ENCODE data around the gene MRGPRF.

MRGPRF gene

DNA sequence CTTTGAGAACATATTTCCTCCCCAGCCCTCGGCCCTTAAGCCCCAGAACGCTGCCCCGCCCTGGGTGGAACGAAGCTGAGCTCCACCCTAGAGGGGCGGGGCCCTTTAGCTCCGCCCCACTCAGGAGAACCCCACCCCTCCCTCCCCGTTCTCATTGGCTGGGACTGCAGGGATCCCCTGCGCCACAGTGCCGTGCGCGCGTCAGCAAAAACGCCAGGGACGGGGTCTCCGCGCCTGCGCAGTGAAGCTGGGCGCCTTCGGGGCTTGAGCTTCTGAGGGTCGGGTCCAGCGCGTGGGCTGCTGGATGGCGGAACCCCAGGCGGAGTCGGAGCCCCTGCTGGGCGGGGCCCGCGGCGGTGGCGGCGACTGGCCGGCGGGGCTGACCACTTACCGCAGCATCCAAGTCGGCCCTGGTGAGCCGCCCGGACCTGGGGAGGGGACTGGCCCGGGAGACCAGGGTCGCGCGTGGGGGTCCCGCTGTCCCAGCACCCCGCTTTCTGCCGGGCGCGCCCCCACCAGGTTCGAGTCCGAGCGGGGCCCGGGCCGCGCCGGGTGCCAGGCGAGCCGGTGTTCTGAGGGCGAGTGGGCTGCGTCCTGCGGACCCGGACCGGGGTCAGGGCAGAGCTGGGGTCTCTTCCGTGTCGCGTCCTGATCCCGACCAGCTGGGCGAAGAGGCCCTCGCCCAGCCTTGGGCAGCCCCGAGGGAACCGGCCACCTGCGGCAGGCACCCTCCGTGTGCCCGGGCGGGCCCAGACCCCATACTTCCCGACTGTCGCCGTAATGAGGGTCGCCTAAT is 35.8 kb upstream of the MRGPRF start, which contains the start of gene TPCN2:
TSS of gene TPCN2 (plus strand) at position 239 of the 796 bp plus-strand sequence. CDS start at position 305, 66 bp downstream.
- TF ChIP-seq, protein P1, sequence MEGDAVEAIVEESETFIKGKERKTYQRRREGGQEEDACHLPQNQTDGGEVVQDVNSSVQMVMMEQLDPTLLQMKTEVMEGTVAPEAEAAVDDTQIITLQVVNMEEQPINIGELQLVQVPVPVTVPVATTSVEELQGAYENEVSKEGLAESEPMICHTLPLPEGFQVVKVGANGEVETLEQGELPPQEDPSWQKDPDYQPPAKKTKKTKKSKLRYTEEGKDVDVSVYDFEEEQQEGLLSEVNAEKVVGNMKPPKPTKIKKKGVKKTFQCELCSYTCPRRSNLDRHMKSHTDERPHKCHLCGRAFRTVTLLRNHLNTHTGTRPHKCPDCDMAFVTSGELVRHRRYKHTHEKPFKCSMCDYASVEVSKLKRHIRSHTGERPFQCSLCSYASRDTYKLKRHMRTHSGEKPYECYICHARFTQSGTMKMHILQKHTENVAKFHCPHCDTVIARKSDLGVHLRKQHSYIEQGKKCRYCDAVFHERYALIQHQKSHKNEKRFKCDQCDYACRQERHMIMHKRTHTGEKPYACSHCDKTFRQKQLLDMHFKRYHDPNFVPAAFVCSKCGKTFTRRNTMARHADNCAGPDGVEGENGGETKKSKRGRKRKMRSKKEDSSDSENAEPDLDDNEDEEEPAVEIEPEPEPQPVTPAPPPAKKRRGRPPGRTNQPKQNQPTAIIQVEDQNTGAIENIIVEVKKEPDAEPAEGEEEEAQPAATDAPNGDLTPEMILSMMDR (IDR thresholded peaks at IDR 0.05; ENCODE audit: borderline replicate concordance, extremely low read depth, low read length, poor library complexity, severe bottlenecking): no peak
- TF ChIP-seq EZH2 (IDR thresholded peaks at IDR 0.05; ENCODE audit: borderline replicate concordance, low read depth, low read length, severe bottlenecking): no peak
- Histone ChIP-seq H4K20me1 (ENCODE audit: insufficient read depth, low read length) (peaks cover 27% of the 10 kb centered on the region), H3K9me3 (ENCODE audit: insufficient read depth, low read length, severe bottlenecking) (no peaks in the 10 kb centered on the region), H3K4me3 (ENCODE audit: low read depth in 1 of 2, low read length in 2 of 2) (peak within 1 kb of the TSS; percentile 83 to 89), H3K4me1 (ENCODE audit: insufficient read depth, low read length) (peaks cover 31% of the 10 kb centered on the region), H3K4me2 (ENCODE audit: insufficient read depth, low read length) (peak within 1 kb of the TSS; percentile 98), H2AFZ (ENCODE audit: low read depth, low read length) (peak within 1 kb of the TSS; percentile 89), H3K9ac (ENCODE audit: low read depth, low read length) (peak within 1 kb of the TSS; percentile 95), H3K79me2 (ENCODE audit: insufficient read depth, low read length) (peaks cover 45% of the 10 kb centered on the region), H3K36me3 (ENCODE audit: insufficient read depth, low read length) (peaks cover 6% of the 10 kb centered on the region), H3K27ac (ENCODE audit: low read length) (peak within 1 kb of the TSS; percentile 73), H3K27me3 (ENCODE audit: insufficient read depth, low read length, poor library complexity) (no peaks in the 10 kb centered on the region)
- ATAC-seq (ENCODE audit: insufficient read depth, low read depth) (peak; percentile 95), DNase-seq (peak; percentile 94)

DNA sequence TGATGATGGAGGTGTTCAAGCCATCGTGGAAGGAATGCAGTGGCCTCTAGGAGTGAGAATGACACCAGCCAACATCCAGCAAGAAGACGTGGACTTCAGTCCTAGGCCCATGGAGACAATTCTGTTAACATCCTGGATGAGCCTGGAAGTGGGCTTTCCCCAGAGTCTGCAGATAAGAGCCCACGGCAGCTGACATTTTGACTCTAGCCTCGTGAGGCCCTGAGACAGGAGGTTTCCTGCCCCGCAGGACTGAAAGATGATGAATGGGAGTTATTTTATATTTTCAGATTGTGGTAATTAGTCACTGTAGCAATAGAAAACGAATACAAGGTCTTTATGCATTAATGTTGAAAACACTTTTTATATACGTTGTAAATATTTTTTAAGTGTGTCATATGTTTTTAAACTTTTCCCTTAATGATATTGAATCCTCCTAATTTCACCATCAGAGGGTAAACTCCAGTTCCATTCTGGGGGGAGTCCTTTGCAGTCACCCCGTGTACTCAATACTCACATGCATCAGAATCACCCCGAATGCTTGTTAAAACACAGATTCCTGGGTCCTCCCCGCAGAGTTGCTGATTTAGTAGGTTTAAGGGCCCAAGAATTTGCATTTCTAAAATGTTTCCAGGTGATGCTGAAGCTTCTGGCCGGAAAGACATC is 35.1 kb upstream of the MRGPRF start:
- Histone ChIP-seq H3K9ac (ENCODE audit: low read depth, low read length) (0 out of 2 replicates have a peak overlapping the region, but pooled peaks have one; percentile 95), H3K27me3 (ENCODE audit: insufficient read depth, low read length, poor library complexity) (no peaks in the 10 kb centered on the region), H3K79me2 (ENCODE audit: insufficient read depth, low read length) (peaks cover 40% of the 10 kb centered on the region), H3K4me1 (ENCODE audit: insufficient read depth, low read length) (peaks cover 31% of the 10 kb centered on the region), H3K27ac (ENCODE audit: low read length) (no peak overlapping the region), H4K20me1 (ENCODE audit: insufficient read depth, low read length) (peaks cover 20% of the 10 kb centered on the region), H3K9me3 (ENCODE audit: insufficient read depth, low read length, severe bottlenecking) (no peaks in the 10 kb centered on the region), H3K4me3 (ENCODE audit: low read depth in 1 of 2, low read length in 2 of 2) (peak overlapping the region in 1 of 2 experiments; percentile 89; a peak in 2 of 4 replicates), H2AFZ (ENCODE audit: low read depth, low read length) (peak overlapping the region; percentile 79), H3K4me2 (ENCODE audit: insufficient read depth, low read length) (peak overlapping the region; percentile 98), H3K36me3 (ENCODE audit: insufficient read depth, low read length) (no peaks in the 10 kb centered on the region; the same call in 1 of the 2 replicates)
- TF ChIP-seq, protein P1 (IDR thresholded peaks at IDR 0.05; ENCODE audit: borderline replicate concordance, extremely low read depth, low read length, poor library complexity, severe bottlenecking): no peak
- TF ChIP-seq EZH2 (IDR thresholded peaks at IDR 0.05; ENCODE audit: borderline replicate concordance, low read depth, low read length, severe bottlenecking): no peak
- ATAC-seq (ENCODE audit: insufficient read depth, low read depth): no peak
- no peak for DNase-seq

DNA sequence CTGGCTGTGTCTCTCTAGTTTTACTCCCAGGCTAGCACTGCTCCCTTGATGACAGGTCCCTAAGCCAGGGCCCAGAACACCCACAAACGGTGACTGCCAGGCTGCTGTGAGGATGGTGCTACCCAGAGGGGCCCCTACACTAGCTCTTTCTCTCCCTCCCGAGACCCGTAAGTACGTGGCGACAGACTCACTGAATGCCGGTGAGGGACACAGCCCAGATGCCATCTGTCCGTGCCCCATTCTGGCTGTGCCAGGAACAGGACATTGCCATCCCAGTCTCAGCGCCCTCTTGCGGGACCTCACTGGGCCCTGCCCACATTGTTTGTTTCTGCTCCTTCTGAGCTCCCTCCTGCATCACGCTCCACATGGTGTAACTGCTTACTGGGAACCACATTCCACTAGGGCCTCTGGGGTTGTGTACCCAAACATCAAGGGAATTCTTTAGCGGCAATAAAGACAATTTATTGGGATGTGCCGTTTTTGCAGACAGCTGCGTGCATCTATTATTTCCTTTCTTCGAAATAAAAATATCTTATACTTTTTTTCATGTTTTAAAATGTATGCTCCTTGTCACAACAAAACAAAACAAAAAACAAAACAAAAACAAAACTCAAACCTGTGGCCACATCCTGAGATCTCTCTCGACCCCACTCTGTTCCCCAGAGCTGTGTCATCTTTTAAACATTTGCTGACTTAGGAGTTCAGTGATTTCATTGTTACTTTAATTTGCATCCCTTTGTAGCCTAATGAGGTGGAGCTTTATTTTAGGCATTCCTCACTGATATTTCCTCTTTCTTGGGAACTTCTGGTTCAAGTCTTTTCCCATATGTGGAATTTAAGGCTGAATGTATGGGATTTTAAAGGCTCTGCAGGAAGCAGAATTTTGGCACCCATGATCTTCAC is 31.3 kb upstream of the MRGPRF start:
- H3K79me2 ChIP-seq (ENCODE audit: insufficient read depth, low read length): peaks cover 6% of the 10 kb centered on the region
- H4K20me1 ChIP-seq (ENCODE audit: insufficient read depth, low read length): no peaks in the 10 kb centered on the region
- H3K36me3 ChIP-seq (ENCODE audit: insufficient read depth, low read length): no peaks in the 10 kb centered on the region; the same call in 1 of the 2 replicates
- ATAC-seq (ENCODE audit: insufficient read depth, low read depth): no peak
- no peak overlapping the region for H3K4me3 ChIP-seq (ENCODE audit: low read depth in 1 of 2, low read length in 2 of 2)
- H2AFZ ChIP-seq (ENCODE audit: low read depth, low read length): no peak overlapping the region
- TF ChIP-seq, protein P1 (IDR thresholded peaks at IDR 0.05; ENCODE audit: borderline replicate concordance, extremely low read depth, low read length, poor library complexity, severe bottlenecking): peak; percentile 56
- no peak for TF ChIP-seq EZH2 (IDR thresholded peaks at IDR 0.05; ENCODE audit: borderline replicate concordance, low read depth, low read length, severe bottlenecking)
- no peak overlapping the region for H3K4me2 ChIP-seq (ENCODE audit: insufficient read depth, low read length)
- no peak overlapping the region for H3K9ac ChIP-seq (ENCODE audit: low read depth, low read length)
- H3K4me1 ChIP-seq (ENCODE audit: insufficient read depth, low read length): peaks cover 11% of the 10 kb centered on the region
- no peak overlapping the region for H3K27ac ChIP-seq (ENCODE audit: low read length)
- H3K27me3 ChIP-seq (ENCODE audit: insufficient read depth, low read length, poor library complexity): no peaks in the 10 kb centered on the region
- peak; percentile 22 for DNase-seq
- H3K9me3 ChIP-seq (ENCODE audit: insufficient read depth, low read length, severe bottlenecking): no peaks in the 10 kb centered on the region
